ENCODE results near the gene PPIL4.
"Not testable (repeated sequence)": the region's sequence is repeated elsewhere in the genome, so short reads cannot be mapped to it uniquely, and the experiment has no call there.

The PPIL4 gene

GRCh38 chr6:149482545-149483333, 63.1 kb downstream of the PPIL4 start:
- DNase-seq = no peak

- no peak for DNase-seq
These were observed 65.2 kb downstream of the PPIL4 start for GRCh38 chr6:149480502-149481280.

GRCh38 chr6:149478631-149479314, 67.1 kb downstream of the PPIL4 start:
- no peak for DNase-seq

GRCh38 chr6:149477544-149477943, 68.3 kb downstream of the PPIL4 start:
- no peak for DNase-seq

GRCh38 chr6:149476789-149477455, 68.9 kb downstream of the PPIL4 start:
- DNase-seq = no peak

- no peak for DNase-seq
These were observed 71.5 kb downstream of the PPIL4 start for GRCh38 chr6:149474108-149474935.

- DNase-seq = no peak
These were observed 72.5 kb downstream of the PPIL4 start for GRCh38 chr6:149473080-149474052.

GRCh38 chr6:149472241-149472640, 73.6 kb downstream of the PPIL4 start:
- DNase-seq = no peak

- DNase-seq = no peak
These were observed 74.0 kb downstream of the PPIL4 start for GRCh38 chr6:149471801-149472200.

GRCh38 chr6:149470948-149471347, 74.9 kb downstream of the PPIL4 start:
- DNase-seq = no peak

- DNase-seq = no peak
These were observed 77.7 kb downstream of the PPIL4 start for GRCh38 chr6:149468179-149468578.

GRCh38 chr6:149467265-149467664, 78.6 kb downstream of the PPIL4 start:
- DNase-seq = no peak

- no peak for DNase-seq
These were observed 81.4 kb downstream of the PPIL4 start for GRCh38 chr6:149464411-149464810.

- DNase-seq = no peak
These were observed 82.1 kb downstream of the PPIL4 start for GRCh38 chr6:149463781-149464180.

- DNase-seq = not testable (repeated sequence)
These were observed 83.1 kb downstream of the PPIL4 start for GRCh38 chr6:149462712-149463111.

- no peak for DNase-seq
These were observed 84.2 kb downstream of the PPIL4 start for GRCh38 chr6:149461670-149462069.

- not testable (repeated sequence) for DNase-seq
These were observed 85.6 kb downstream of the PPIL4 start for GRCh38 chr6:149460249-149460648.

GRCh38 chr6:149459761-149460160, 86.1 kb downstream of the PPIL4 start:
- no peak for DNase-seq

- no peak for DNase-seq
These were observed 87.0 kb downstream of the PPIL4 start for GRCh38 chr6:149458806-149459205.

- DNase-seq = no peak
These were observed 87.6 kb downstream of the PPIL4 start for GRCh38 chr6:149458196-149458595.

Measured in activated naive CD4-positive, alpha-beta T cell (primary cell).